Measurements from ENCODE around the gene HAUS8. TPM values are rescaled to one million over a fixed set of nuclear protein-coding genes. Genes with fewer than 3 reads are reported as not detected.
"Not testable (repeated sequence)": the region's sequence is repeated elsewhere in the genome, so short reads cannot be mapped to it uniquely, and the experiment has no call there.

HAUS8 gene
- total RNA-seq, 2 donors from 2014 or later: 10.6 to 29.8 TPM

- no peak for TF ChIP-seq CTCF (IDR thresholded peaks at IDR 0.05)
- Histone ChIP-seq H3K4me3 (no peak overlapping the region), H3K4me1 (peaks cover 5% of the 10 kb centered on the region), H3K9ac (ENCODE audit: low read depth in 2 of 2, low read length in 2 of 2) (no peak overlapping the region), H3K36me3 (no peaks in the 10 kb centered on the region), H3K27ac (no peak overlapping the region), H3K9me3 (no peaks in the 10 kb centered on the region), H3K27me3 (no peaks in the 10 kb centered on the region)
- DNase-seq: no peak
- intact Hi-C loops (cut with DNase I): no loop called here
These were observed 26.7 kb upstream of the HAUS8 start for GRCh38 chr19:17101686-17102628.

GRCh38 chr19:17098326-17098725 lies 23.1 kb upstream of the HAUS8 start:
- no peak for TF ChIP-seq CTCF (IDR thresholded peaks at IDR 0.05)
- no peak overlapping the region for H3K27ac ChIP-seq
- intact Hi-C loops (cut with DNase I): no loop called here

GRCh38 chr19:17097593-17098126 lies 22.4 kb upstream of the HAUS8 start:
- TF ChIP-seq CTCF (IDR thresholded peaks at IDR 0.05): no peak
- Histone ChIP-seq H3K36me3 (no peaks in the 10 kb centered on the region), H3K27me3 (no peaks in the 10 kb centered on the region), H3K9ac (ENCODE audit: low read depth in 2 of 2, low read length in 2 of 2) (no peak overlapping the region), H3K27ac (no peak overlapping the region), H3K4me1 (peaks cover 5% of the 10 kb centered on the region), H3K4me3 (no peak overlapping the region), H3K9me3 (no peaks in the 10 kb centered on the region)
- no peak for DNase-seq
- intact Hi-C loops (cut with DNase I): no loop called here

More at GRCh38 chr19:17098326-17098725, 23.1 kb upstream of the HAUS8 start:
- Histone ChIP-seq H3K27me3 (no peaks in the 10 kb centered on the region), H3K4me3 (no peak overlapping the region), H3K9me3 (no peaks in the 10 kb centered on the region), H3K9ac (ENCODE audit: low read depth in 2 of 2, low read length in 2 of 2) (no peak overlapping the region), H3K36me3 (no peaks in the 10 kb centered on the region), H3K4me1 (peaks cover 5% of the 10 kb centered on the region)
- no peak for DNase-seq

- Histone ChIP-seq H3K36me3 (no peaks in the 10 kb centered on the region), H3K9me3 (no peaks in the 10 kb centered on the region), H3K4me1 (peaks cover 9% of the 10 kb centered on the region), H3K27ac (peak overlapping the region; percentile 49), H3K9ac (ENCODE audit: low read depth in 2 of 2, low read length in 2 of 2) (no peak overlapping the region), H3K27me3 (no peaks in the 10 kb centered on the region), H3K4me3 (no peak overlapping the region)
- TF ChIP-seq CTCF (IDR thresholded peaks at IDR 0.05): no peak
- DNase-seq: peak; percentile 34
- intact Hi-C loops (cut with DNase I): no loop called here
These were observed 20.1 kb upstream of the HAUS8 start for GRCh38 chr19:17095141-17095919.

- not testable (repeated sequence) for H3K9ac ChIP-seq (ENCODE audit: low read depth in 2 of 2, low read length in 2 of 2)
These were observed 19.4 kb upstream of the HAUS8 start for GRCh38 chr19:17094694-17095093.

More at GRCh38 chr19:17094694-17095093, 19.4 kb upstream of the HAUS8 start:
- H3K27me3 ChIP-seq; H3K36me3 ChIP-seq; intact Hi-C loops (cut with DNase I); H3K9me3 ChIP-seq; H3K4me3 ChIP-seq; H3K4me1 ChIP-seq; DNase-seq: not testable (repeated sequence)
- H3K27ac ChIP-seq: peak overlapping the region; percentile 49

Measured in colonic mucosa (tissue), 4 donors.